Effector memory CD8-positive, alpha-beta T cell (primary cell): ENCODE measurements around the gene TEX35.
"Not testable (repeated sequence)": the region's sequence is repeated elsewhere in the genome, so short reads cannot be mapped to it uniquely, and the experiment has no call there.

ENCODE experiments used
- ATAC-seq: fragments of 150-1000 bp; cut with Tn5 transposase; replicated peaks from 2 replicates; pipeline ENCODE4 v1.10.0; 2021; ENCODE audit warnings: mild to moderate bottlenecking, moderate library complexity
- DNase-seq, 3 experiments: peaks; one replicate each; pipeline ENCODE4 v3.0.0; 2021
- H3K27ac Mint-ChIP-seq, 2 donors: one replicate each; pipeline ENCODE4 v1.8.0; 2022; ENCODE audit warnings: mild to moderate bottlenecking in 2 of 2, mixed read lengths in 2 of 2, moderate library complexity in 2 of 2
- H3K27me3 Mint-ChIP-seq, 2 donors: one replicate each; pipeline ENCODE4 v1.8.0; 2022; ENCODE audit warnings: mixed read lengths in 2 of 2
- H3K36me3 Mint-ChIP-seq: one replicate; pipeline ENCODE4 v1.8.0; 2022; ENCODE audit warnings: mild to moderate bottlenecking, moderate library complexity, mixed read lengths; ENCODE audit not compliant: insufficient read depth
- H3K4me1 Mint-ChIP-seq, 2 donors: one replicate each; pipeline ENCODE4 v1.8.0; 2022; ENCODE audit warnings: low read depth in 2 of 2, mixed read lengths in 2 of 2
- H3K4me3 Mint-ChIP-seq, 2 donors: one replicate each; pipeline ENCODE4 v1.8.0; 2022; ENCODE audit warnings: mild to moderate bottlenecking in 2 of 2, mixed read lengths in 2 of 2, moderate library complexity in 2 of 2
- H3K9me3 Mint-ChIP-seq, 2 donors: one replicate each; pipeline ENCODE4 v1.8.0; 2022; ENCODE audit warnings: mixed read lengths in 2 of 2

TEX35 gene

GRCh38 chr1:178498896-178499675 is 13.8 kb upstream of the TEX35 start:
- H3K4me1 Mint-ChIP-seq: no peaks in the 10 kb centered on the region
- H3K27me3 Mint-ChIP-seq: peaks cover 11 to 43% of the 10 kb centered on the region in 2 donors
- H3K9me3 Mint-ChIP-seq: no peaks in the 10 kb centered on the region
- H3K36me3 Mint-ChIP-seq: no peaks in the 10 kb centered on the region
- no peak overlapping the region for H3K4me3 Mint-ChIP-seq
- no peak overlapping the region for H3K27ac Mint-ChIP-seq
- ATAC-seq: no peak
- no peak for DNase-seq

GRCh38 chr1:178500091-178500770 is 12.7 kb upstream of the TEX35 start:
- ATAC-seq: no peak
- no peak overlapping the region for H3K4me3 Mint-ChIP-seq
- no peaks in the 10 kb centered on the region for H3K4me1 Mint-ChIP-seq
- H3K36me3 Mint-ChIP-seq: no peaks in the 10 kb centered on the region
- no peak for DNase-seq
- no peaks in the 10 kb centered on the region for H3K9me3 Mint-ChIP-seq
- H3K27me3 Mint-ChIP-seq: peaks cover 11 to 47% of the 10 kb centered on the region in 2 donors
- no peak overlapping the region for H3K27ac Mint-ChIP-seq

DNA sequence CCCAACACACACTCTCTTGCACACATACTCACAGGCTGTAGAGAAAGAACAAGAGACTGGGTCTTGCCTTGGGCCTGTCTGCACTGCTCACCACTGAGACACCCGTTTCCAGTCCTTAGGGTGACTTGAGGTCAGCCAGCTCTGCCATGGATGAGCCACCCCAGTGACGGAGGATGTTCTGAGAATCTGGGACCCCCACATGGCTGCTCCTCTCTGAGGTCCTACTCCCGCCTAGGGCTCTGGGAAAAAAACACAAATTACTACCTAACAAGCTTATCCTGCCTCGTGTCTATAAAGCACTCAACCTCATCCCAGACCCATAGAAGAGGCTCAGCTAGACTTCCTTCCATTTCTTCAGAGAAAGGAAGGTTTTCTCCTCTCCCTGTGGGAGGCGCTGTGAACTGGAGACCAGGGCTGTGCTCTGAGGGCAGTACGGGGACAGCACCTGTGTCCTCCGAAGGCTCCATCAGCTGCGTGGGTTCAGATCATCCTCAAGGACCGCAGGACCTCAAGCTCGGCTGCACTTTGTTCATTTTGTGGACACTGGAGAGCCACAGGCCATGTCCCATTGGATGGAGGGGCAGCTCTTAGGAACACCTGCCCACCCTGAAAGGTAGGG is 11.9 kb upstream of the TEX35 start:
- Mint-ChIP-seq H3K4me1 (no peaks in the 10 kb centered on the region), H3K9me3 (no peaks in the 10 kb centered on the region), H3K4me3 (no peak overlapping the region), H3K27me3 (peaks cover 11 to 55% of the 10 kb centered on the region in 2 donors), H3K36me3 (no peaks in the 10 kb centered on the region), H3K27ac (no peak overlapping the region)
- no peak for DNase-seq
- no peak for ATAC-seq

DNA sequence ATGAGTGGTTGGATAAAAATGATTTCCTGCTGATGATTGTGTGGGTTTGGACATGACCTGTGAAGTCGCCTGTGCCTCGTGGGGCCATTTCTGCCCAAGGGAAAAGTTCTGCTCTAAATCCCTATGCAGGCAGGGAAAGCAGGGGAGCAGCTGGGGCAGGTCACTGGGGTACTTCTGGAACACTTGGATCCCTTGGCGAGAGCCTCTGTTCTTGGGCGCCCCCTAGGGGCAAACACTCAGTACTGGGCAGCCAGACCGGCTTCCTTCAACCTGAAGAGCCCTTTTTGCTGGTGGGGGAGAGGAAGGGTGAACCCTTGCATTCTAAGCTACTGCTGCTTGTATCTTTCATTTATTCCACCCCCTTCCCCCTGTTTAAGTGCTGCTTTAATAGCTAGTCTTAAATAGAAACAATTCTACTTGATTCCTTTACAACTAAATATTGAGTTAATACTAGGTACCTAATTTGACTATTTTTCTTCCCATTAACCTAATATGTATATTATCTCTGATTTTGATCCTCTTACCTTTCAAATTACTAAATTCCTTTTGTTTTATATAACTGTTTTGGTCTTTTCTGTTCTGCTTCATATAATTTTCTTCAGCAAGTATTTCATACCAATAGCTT is 11.1 kb upstream of the TEX35 start:
- Mint-ChIP-seq H3K4me1 (no peaks in the 10 kb centered on the region), H3K9me3 (no peaks in the 10 kb centered on the region), H3K4me3 (no peak overlapping the region), H3K27ac (no peak overlapping the region), H3K27me3 (peaks cover 11 to 61% of the 10 kb centered on the region in 2 donors), H3K36me3 (no peaks in the 10 kb centered on the region)
- DNase-seq (peak; percentile 6 to 26 (median 10)), ATAC-seq (peak; percentile 42)

DNA sequence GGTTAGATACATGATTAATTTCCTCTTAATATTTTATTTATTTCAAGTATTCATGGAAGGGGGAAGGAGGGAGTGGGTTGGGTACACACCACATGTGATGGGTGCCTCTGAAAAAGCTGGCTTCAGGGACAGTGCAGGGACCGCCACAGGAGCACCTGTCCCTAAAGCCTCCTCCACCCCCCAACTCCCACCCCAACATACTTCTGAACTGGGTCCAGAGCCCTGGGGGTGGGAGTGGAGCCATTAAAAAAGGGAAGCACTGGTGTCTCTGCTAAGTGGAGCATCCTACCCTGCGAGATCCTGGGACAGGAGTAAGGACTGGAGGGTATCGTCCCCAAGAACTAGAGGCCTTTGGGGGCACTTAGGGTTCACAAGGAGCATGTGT is 10.6 kb upstream of the TEX35 start:
- DNase-seq (no peak), ATAC-seq (no peak)
- Mint-ChIP-seq H3K27ac (no peak overlapping the region), H3K4me1 (no peaks in the 10 kb centered on the region), H3K9me3 (no peaks in the 10 kb centered on the region), H3K4me3 (no peak overlapping the region), H3K27me3 (peaks cover 8 to 59% of the 10 kb centered on the region in 2 donors), H3K36me3 (no peaks in the 10 kb centered on the region)

DNA sequence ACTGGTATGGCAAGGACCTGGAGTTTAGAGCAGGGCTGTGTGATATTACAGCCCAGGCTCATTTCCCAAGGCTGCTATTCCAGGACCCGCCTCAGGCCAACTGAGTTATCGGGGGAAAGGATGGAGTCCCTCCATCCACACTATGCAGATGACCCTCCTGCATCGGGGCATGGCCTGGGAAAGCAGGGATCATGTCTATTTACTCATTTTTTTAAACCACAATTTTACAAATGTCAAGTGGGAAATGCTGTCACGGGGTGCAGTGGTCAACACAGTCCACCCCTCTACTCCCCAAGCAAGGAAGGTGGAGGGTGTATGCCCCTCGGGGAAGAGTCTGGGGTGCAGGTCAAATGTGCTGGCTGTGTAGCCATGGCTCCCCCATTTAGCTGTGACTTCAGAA is 10.1 kb upstream of the TEX35 start:
- no peaks in the 10 kb centered on the region for H3K9me3 Mint-ChIP-seq
- DNase-seq: no peak

DNA sequence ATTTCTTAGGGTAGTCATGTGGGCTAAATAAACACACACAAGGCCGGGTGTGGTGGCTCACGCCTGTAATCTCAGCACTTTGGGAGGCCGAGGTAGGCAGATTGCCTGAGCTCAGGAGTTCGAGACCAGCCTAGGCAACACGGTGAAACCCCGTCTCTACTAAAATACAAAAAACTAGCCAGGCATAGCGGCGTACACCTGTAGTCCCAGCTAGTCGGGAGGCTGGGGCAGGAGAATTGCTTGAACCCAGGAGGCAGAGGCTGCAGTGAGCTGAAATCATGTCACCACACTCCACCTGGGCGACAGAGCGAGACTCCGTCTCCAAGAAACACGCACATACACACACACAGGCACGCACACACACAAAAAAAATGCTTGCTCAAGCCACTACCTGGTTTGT is 9.6 kb upstream of the TEX35 start:
- not testable (repeated sequence) for H3K27ac Mint-ChIP-seq, H3K4me3 Mint-ChIP-seq, H3K4me1 Mint-ChIP-seq, ATAC-seq, DNase-seq, H3K9me3 Mint-ChIP-seq, H3K36me3 Mint-ChIP-seq
- peaks cover 5 to 55% of the 10 kb centered on the region in 2 donors for H3K27me3 Mint-ChIP-seq

More for the DNA sequence above, 10.1 kb upstream of the TEX35 start:
- H3K27ac Mint-ChIP-seq: no peak overlapping the region
- H3K4me3 Mint-ChIP-seq: no peak overlapping the region
- no peak for ATAC-seq
- no peaks in the 10 kb centered on the region for H3K36me3 Mint-ChIP-seq
- no peaks in the 10 kb centered on the region for H3K4me1 Mint-ChIP-seq
- H3K27me3 Mint-ChIP-seq: peaks cover 5 to 55% of the 10 kb centered on the region in 2 donors

DNA sequence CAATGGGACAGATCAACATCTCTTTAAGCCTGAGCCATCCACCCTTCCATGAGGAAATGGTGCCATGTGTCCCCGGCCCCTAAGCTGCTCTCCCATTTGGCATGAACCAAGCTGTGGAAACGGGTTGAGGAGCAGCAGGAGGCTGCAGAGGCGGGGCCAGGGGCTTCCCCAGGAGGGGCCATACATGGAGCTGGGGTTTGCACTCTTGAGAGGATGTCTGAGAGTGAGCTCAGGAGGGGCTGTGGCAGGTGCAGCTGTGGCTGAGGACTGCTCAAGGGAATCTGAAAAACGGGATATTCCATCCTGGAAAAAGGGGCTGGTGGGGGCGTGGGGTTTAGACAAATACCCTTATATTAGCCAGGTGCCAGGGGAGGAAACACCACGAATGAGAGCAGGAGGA is 9.1 kb upstream of the TEX35 start:
- peaks cover 5 to 55% of the 10 kb centered on the region in 2 donors for H3K27me3 Mint-ChIP-seq
- no peak for DNase-seq
- H3K36me3 Mint-ChIP-seq: no peaks in the 10 kb centered on the region
- ATAC-seq: no peak
- no peak overlapping the region for H3K27ac Mint-ChIP-seq
- H3K4me1 Mint-ChIP-seq: no peaks in the 10 kb centered on the region
- no peak overlapping the region for H3K4me3 Mint-ChIP-seq
- H3K9me3 Mint-ChIP-seq: no peaks in the 10 kb centered on the region

DNA sequence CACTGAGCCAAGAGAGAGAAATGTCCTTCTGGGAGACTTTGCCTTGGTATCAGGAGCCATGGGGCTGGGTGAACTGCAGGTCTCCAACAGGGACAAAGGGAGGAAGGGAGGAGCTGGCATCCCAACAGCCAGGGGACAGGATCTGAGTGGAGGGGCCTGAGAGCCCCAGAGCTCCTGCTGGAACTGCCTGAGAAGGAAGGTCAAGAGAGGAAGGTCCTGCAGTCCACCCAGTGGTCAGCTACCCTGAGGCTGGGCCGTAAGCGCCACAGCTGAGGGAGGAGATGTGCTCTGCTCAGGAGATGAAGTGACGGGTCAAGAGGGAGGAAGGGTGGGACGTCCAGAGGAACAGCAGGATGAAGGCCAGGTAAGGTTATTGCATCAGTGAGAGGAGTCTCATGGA is 8.6 kb upstream of the TEX35 start:
- H3K4me1 Mint-ChIP-seq: no peaks in the 10 kb centered on the region
- DNase-seq (no peak), ATAC-seq (no peak)
- no peaks in the 10 kb centered on the region for H3K36me3 Mint-ChIP-seq
- H3K9me3 Mint-ChIP-seq: no peaks in the 10 kb centered on the region
- no peak overlapping the region for H3K27ac Mint-ChIP-seq
- peaks cover 5 to 55% of the 10 kb centered on the region in 2 donors for H3K27me3 Mint-ChIP-seq
- no peak overlapping the region for H3K4me3 Mint-ChIP-seq

GRCh38 chr1:178506177-178506576 is 6.7 kb upstream of the TEX35 start:
- no peaks in the 10 kb centered on the region for H3K9me3 Mint-ChIP-seq
- no peak overlapping the region for H3K27ac Mint-ChIP-seq
- no peak for ATAC-seq
- H3K4me1 Mint-ChIP-seq: no peaks in the 10 kb centered on the region
- no peak for DNase-seq
- H3K27me3 Mint-ChIP-seq: peaks cover 5 to 53% of the 10 kb centered on the region in 2 donors
- peak overlapping the region in 1 of 2 donors; percentile 6 for H3K4me3 Mint-ChIP-seq
- no peaks in the 10 kb centered on the region for H3K36me3 Mint-ChIP-seq

DNA sequence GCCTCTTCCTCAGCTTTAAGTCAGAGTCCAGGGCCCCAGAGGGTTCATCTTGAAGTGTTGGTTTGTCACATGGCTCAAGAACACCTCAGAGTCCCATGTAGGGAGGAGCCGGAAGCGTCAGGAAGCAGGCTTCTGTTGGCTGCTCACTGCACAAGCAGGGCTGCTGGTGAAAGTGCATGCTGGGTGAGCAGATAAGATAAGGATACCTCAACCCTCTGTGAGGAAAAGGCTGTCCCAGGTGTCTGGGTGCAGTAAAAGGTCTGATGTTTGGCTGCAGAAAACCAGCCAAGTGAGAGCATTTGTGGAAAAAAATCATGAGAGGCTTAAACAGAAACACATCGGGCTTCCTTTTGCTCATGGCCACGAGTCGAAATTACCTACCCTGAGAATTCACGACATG is 6.2 kb upstream of the TEX35 start:
- ATAC-seq (no peak), DNase-seq (no peak)
- H3K27me3 Mint-ChIP-seq: peaks cover 5 to 49% of the 10 kb centered on the region in 2 donors
- H3K9me3 Mint-ChIP-seq: no peaks in the 10 kb centered on the region
- H3K4me3 Mint-ChIP-seq: no peak overlapping the region
- H3K36me3 Mint-ChIP-seq: no peaks in the 10 kb centered on the region
- no peaks in the 10 kb centered on the region for H3K4me1 Mint-ChIP-seq
- no peak overlapping the region for H3K27ac Mint-ChIP-seq

DNA sequence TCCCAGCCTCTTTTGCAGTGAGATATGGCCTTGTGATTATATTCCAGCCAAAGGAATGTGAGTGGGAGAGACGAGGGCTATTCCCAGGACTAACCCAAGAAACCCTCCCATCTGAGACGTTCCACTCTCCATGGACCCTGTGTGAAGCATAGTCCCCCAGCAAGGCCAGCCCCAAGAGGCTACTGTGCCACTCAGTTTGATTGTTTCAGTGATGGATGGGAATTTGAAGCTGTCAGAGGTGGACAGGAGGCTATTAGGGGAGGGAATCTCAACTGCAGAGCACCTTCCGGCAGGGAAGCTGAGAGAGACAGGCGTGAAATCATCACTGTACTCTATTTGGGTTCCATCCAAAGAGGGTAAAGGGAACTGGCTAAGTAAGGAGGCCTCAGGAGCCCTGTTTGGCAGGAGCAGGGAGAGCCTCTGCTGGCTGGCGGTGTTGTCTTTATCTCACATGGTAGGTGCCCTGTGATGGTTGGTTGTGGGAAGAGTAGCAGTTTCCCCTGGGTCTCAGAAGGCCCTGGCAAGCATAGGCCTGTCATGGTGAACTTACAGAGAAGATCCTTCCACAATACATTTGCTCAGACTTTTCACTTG is 3.4 kb upstream of the TEX35 start:
- Mint-ChIP-seq H3K36me3 (no peaks in the 10 kb centered on the region), H3K9me3 (no peaks in the 10 kb centered on the region), H3K4me1 (no peaks in the 10 kb centered on the region), H3K27ac (no peak overlapping the region), H3K27me3 (peaks cover 8 to 51% of the 10 kb centered on the region in 2 donors), H3K4me3 (no peak overlapping the region)
- DNase-seq (no peak), ATAC-seq (no peak)

GRCh38 chr1:178510155-178510554 is 2.8 kb upstream of the TEX35 start:
- Mint-ChIP-seq H3K9me3 (no peaks in the 10 kb centered on the region), H3K36me3 (no peaks in the 10 kb centered on the region), H3K27me3 (peaks cover 8 to 44% of the 10 kb centered on the region in 2 donors), H3K4me3 (no peak overlapping the region), H3K27ac (no peak overlapping the region), H3K4me1 (no peaks in the 10 kb centered on the region)
- ATAC-seq: no peak
- no peak for DNase-seq
